CD4-positive, alpha-beta memory T cell (primary cell): ENCODE measurements around the gene PYCARD. TPM values are rescaled to one million over a fixed set of nuclear protein-coding genes. Genes with fewer than 3 reads are reported as not detected.
"Not testable (repeated sequence)": the region's sequence is repeated elsewhere in the genome, so short reads cannot be mapped to it uniquely, and the experiment has no call there.

Experiments used
- CTCF ChIA-PET: fragments of 350-600 bp; sonication (Branson Sonifier 250); formaldehyde crosslinking; loops from one replicate; lab custom pipeline; 2021; ENCODE audit warnings: inconsistent platforms; ENCODE audit not compliant: partially characterized antibody; lab: Charles Lee
- POLR2A ChIA-PET: fragments of 350-600 bp; sonication (Branson Sonifier 250); formaldehyde crosslinking; loops from one replicate; lab custom pipeline; 2021; ENCODE audit not compliant: partially characterized antibody; lab: Charles Lee
- DNase-seq, 5 donors: peaks; one replicate each; pipeline versions ENCODE4 v3.0.0 to v3.0.0-alpha.2; 2020 to 2022; ENCODE audit warnings: mixed read lengths in 1 of 5
- H3K27ac ChIP-seq: one replicate; pipeline ENCODE4 v1.7.0; 2013; ENCODE audit warnings: low read depth, low read length
- H3K27me3 ChIP-seq: 2 replicates; pipeline ENCODE4 v1.7.0; 2013; ENCODE audit warnings: mild to moderate bottlenecking, low read length, moderate library complexity; ENCODE audit not compliant: insufficient read depth
- H3K36me3 ChIP-seq: 2 replicates; pipeline ENCODE4 v1.7.0; 2013; ENCODE audit warnings: mild to moderate bottlenecking, low read length, moderate library complexity; ENCODE audit not compliant: insufficient read depth
- H3K4me1 ChIP-seq: 2 replicates; pipeline ENCODE4 v1.7.0; 2013; ENCODE audit warnings: mild to moderate bottlenecking, low read length, moderate library complexity; ENCODE audit not compliant: insufficient read depth
- H3K4me3 ChIP-seq, 2 donors: one replicate each; pipeline ENCODE4 v1.7.0; 2013; ENCODE audit warnings: low read length in 2 of 2, mild to moderate bottlenecking in 1 of 2
- H3K9me3 ChIP-seq, 2 donors: one replicate each; pipeline ENCODE4 v1.7.0; 2013; ENCODE audit warnings: low read length in 2 of 2, control low read depth in 1 of 2; ENCODE audit not compliant: control insufficient read depth in 1 of 2
- H3K27ac Mint-ChIP-seq, 7 donors: one replicate each; pipeline ENCODE4 v1.8.0; 2020 to 2021; ENCODE audit warnings: mixed read lengths in 7 of 7, mild to moderate bottlenecking in 6 of 7, inconsistent platforms in 3 of 7, moderate library complexity in 3 of 7
- H3K27me3 Mint-ChIP-seq, 2 donors: one replicate each; pipeline ENCODE4 v1.8.0; 2020 to 2021; ENCODE audit warnings: mixed read lengths in 2 of 2
- H3K36me3 Mint-ChIP-seq, 2 donors: one replicate each; pipeline ENCODE4 v1.8.0; 2020 to 2021; ENCODE audit warnings: mixed read lengths in 2 of 2, inconsistent platforms in 1 of 2, mild to moderate bottlenecking in 1 of 2
- H3K4me1 Mint-ChIP-seq, 4 donors: one replicate each; pipeline ENCODE4 v1.8.0; 2020 to 2021; ENCODE audit warnings: mixed read lengths in 4 of 4, mild to moderate bottlenecking in 1 of 4
- H3K4me3 Mint-ChIP-seq, 8 donors: one replicate each; pipeline ENCODE4 v1.8.0; 2020 to 2021; ENCODE audit warnings: mixed read lengths in 8 of 8, mild to moderate bottlenecking in 7 of 8, moderate library complexity in 6 of 8, inconsistent platforms in 3 of 8
- H3K9me3 Mint-ChIP-seq, 8 donors: one replicate each; pipeline ENCODE4 v1.8.0; 2020 to 2021; ENCODE audit warnings: mixed read lengths in 8 of 8, mild to moderate bottlenecking in 5 of 8, inconsistent platforms in 3 of 8, moderate library complexity in 1 of 8
- intact Hi-C: fragments of 100-400 bp; cut with micrococcal nuclease; formaldehyde crosslinking; loops from one replicate; pipeline ENCODE4 v1.15.1; 2023
- polyA plus RNA-seq, 2 donors: library from polyadenylated mRNA; unstranded; fragments of 300-500 nt; fragmentation: Illumina TruSeq; gene quantifications; one replicate each; pipeline ENCODE4 v1.2.3, GENCODE V29; 2021
- total RNA-seq, 2 experiments: library from RNA; stranded (reverse); gene quantifications; one replicate each; pipeline ENCODE4 v1.2.3, GENCODE V29; 2021

PYCARD gene
- total and polyA plus RNA-seq, 4 experiments from 2014 or later, result 25.9 to 60.6 (median 39.5) TPM

DNA sequence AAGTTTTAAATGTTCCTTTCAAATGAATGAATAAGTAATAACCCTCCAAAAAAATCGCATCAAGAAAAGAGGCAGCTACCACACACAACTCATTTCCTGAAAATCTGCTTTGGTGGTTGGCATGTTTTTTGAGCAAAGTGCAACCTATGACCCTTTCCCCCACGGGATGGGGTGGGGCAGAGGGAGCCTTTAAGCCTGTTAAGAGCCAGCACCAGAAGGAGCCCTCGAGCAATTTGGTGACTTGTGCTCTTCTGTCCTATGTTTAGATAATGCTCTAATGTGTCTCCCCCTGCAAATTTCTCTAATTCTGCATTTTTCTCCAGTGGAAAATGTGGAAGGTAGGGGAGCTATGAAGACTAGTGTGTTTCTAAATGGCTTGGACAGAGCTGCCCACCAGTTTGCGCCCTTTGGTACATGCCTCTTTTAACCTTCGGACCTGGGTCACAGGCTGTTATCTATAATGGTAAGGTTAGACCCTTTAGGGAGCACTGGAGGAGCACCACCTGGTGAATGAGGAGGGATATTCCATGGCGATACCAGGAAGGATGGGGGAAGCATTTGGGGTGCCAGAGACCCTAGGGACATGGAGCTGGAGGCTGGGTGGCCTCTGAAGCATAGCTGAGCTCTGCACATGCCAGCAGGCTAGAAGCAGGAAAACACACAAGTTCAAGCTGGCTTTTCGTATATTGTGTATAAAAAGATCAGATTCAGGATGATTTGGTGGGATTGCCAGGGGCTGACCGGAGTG, 1.6 kb downstream of the PYCARD start:
- Mint-ChIP-seq H3K36me3 (peaks cover 3 to 42% of the 10 kb centered on the region in 2 donors), H3K9me3 (peaks cover 0 to 14% (median 0%) of the 10 kb centered on the region in 8 donors), H3K4me3 (peak overlapping the region; percentile 88 to 94 (median 90)), H3K27me3 (no peaks in the 10 kb centered on the region), H3K27ac (peak overlapping the region; percentile 75 to 92 (median 85)), H3K4me1 (peaks cover 37 to 70% (median 49%) of the 10 kb centered on the region in 4 donors)
- Histone ChIP-seq H3K27ac (no peak overlapping the region), H3K4me1 (peaks cover 49% of the 10 kb centered on the region), H3K9me3 (no peaks in the 10 kb centered on the region), H3K4me3 (peak overlapping the region; percentile 57 to 94), H3K36me3 (peaks cover 5% of the 10 kb centered on the region), H3K27me3 (no peaks in the 10 kb centered on the region)
- ChIA-PET POLR2A (interaction anchor here (0.7 to 6.0 kb wide), 13 partner anchors 8 to 226 kb away, joined by 3 to 119 read pairs (median 9); partner anchors contain the start of genes FUS, KAT8, PYDC1 and ZNF646), CTCF (interaction anchor here (0.9 to 3.3 kb wide), 5 partner anchors 8 to 23 kb away, joined by 3 to 11 read pairs (median 4); no protein-coding TSS in a partner anchor)
- DNase-seq, result peak; percentile 52 to 76 (median 63)
- intact Hi-C loops, result loop anchor here (2.0 kb wide), 1 partner anchor 242 kb away; the partner anchor contains the start of gene ZNF843

DNA sequence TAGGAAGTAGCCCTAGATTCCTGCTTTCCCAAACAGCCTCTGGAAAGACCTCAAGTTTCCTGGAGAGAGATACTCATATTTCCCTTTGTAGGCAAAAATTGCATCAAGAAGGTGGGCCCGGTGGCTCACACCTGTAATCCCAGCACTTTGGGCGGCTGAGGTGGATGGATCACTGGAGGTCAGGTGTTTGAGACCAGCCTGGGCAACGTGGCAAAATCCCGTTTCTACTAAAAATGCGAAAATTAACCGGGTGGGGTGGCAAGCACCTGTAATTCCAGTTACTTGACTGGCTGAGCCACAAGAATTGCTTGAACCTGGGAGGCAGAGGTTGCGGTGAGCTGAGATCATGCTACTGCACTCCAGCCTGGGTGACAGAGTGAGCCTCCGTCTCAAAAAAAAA, 2.4 kb downstream of the PYCARD start:
- not testable (repeated sequence) for DNase-seq
- H3K36me3 Mint-ChIP-seq, result peaks cover 5 to 48% of the 10 kb centered on the region in 2 donors

GRCh38 chr16:31199430-31200041, 3.0 kb downstream of the PYCARD start:
- POLR2A ChIA-PET, result interaction anchor here (0.5 to 8.2 kb wide), 7 partner anchors 9 to 64 kb away, joined by 3 to 119 read pairs (median 19); partner anchors contain the start of genes FUS and PYDC1
- H3K36me3 Mint-ChIP-seq, result peaks cover 10 to 52% of the 10 kb centered on the region in 2 donors
- DNase-seq, result peak in 1 of 5 donors; percentile 5
- H3K4me3 ChIP-seq, result no peak overlapping the region
- H3K9me3 ChIP-seq, result no peaks in the 10 kb centered on the region
- H3K4me1 ChIP-seq, result peaks cover 49% of the 10 kb centered on the region
- no peak overlapping the region for H3K27ac ChIP-seq
- H3K27me3 Mint-ChIP-seq, result no peaks in the 10 kb centered on the region
- H3K36me3 ChIP-seq, result peaks cover 18% of the 10 kb centered on the region
- peaks cover 37 to 72% (median 49%) of the 10 kb centered on the region in 4 donors for H3K4me1 Mint-ChIP-seq
- no peaks in the 10 kb centered on the region for H3K27me3 ChIP-seq
- peak overlapping the region in 7 of 8 donors; percentile 9 to 63 (median 49) for H3K4me3 Mint-ChIP-seq
- peaks cover 0 to 16% (median 0%) of the 10 kb centered on the region in 8 donors for H3K9me3 Mint-ChIP-seq
- H3K27ac Mint-ChIP-seq, result peak overlapping the region; percentile 39 to 91 (median 53)
- CTCF ChIA-PET, result no interaction called here
- intact Hi-C loops, result loop anchor here (2.0 kb wide), 1 partner anchor 243 kb away; the partner anchor contains the start of gene ZNF843

More for the DNA sequence above, 2.4 kb downstream of the PYCARD start:
- not testable (repeated sequence) for H3K27me3 ChIP-seq, H3K4me3 ChIP-seq, H3K9me3 ChIP-seq, H3K27ac ChIP-seq, H3K27me3 Mint-ChIP-seq
- Mint-ChIP-seq H3K27ac (peak overlapping the region in 6 of 7 donors; percentile 41 to 91 (median 85)), H3K4me3 (peak overlapping the region in 6 of 8 donors; percentile 7 to 63 (median 50)), H3K9me3 (peaks cover 0 to 16% (median 0%) of the 10 kb centered on the region in 8 donors), H3K4me1 (peaks cover 37 to 72% (median 49%) of the 10 kb centered on the region in 4 donors)
- POLR2A ChIA-PET, result interaction anchor here (0.7 to 6.0 kb wide), 8 partner anchors 10 to 227 kb away, joined by 3 to 119 read pairs (median 12); partner anchors contain the start of genes FUS, KAT8 and PYDC1
- Histone ChIP-seq H3K4me1 (peaks cover 49% of the 10 kb centered on the region), H3K36me3 (peaks cover 12% of the 10 kb centered on the region)
- CTCF ChIA-PET, result interaction anchor here (1.5 to 3.3 kb wide), 2 partner anchors 17 to 22 kb away, joined by 6 to 11 read pairs; no protein-coding TSS in a partner anchor
- intact Hi-C loops, result loop anchor here (2.0 kb wide), 1 partner anchor 243 kb away; the partner anchor contains the start of gene ZNF843

DNA sequence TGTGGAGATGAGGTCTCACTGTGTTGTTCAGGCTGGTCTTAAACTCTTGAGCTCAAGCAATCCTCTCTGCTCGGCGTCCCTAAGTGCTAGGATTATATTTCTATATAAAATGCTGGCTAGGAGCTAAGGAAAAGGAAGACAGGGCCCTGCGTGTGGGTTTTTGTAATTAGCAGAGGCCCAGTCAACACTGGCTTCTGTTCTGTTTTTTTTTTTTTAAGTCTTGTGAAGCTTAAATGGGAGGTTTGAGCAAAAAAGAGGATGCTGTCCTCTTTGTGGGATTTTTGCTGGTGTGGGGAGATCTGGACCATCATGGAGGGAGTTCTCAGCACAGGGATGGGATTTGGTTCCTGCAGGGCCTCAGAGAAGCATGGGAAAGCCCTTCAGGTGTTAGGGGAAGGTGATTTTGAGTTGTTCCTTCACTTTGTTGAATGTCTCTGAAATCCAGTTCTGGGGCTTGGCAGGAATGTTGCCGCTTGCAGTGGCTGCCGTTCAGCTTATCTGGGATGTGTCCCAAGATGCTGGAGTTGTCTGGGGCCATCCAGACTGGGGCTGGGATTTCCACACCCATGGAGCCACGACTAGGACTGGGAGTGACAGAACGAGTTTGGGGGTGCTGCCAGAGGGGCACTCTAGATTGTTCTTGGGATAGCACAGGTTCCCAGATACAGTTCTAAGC, 4.2 kb downstream of the PYCARD start:
- DNase-seq, result no peak
- intact Hi-C loops, result no loop called here
- peaks cover 0 to 17% (median 0%) of the 10 kb centered on the region in 8 donors for H3K9me3 Mint-ChIP-seq
- peaks cover 49% of the 10 kb centered on the region for H3K4me1 ChIP-seq
- no peak overlapping the region for H3K4me3 ChIP-seq
- H3K27ac Mint-ChIP-seq, result peak overlapping the region in 4 of 7 donors; percentile 58 to 91 (median 84)
- ChIA-PET POLR2A (interaction anchor here (0.9 to 8.2 kb wide), 7 partner anchors 9 to 56 kb away, joined by 3 to 62 read pairs (median 8); partner anchors contain the start of genes FUS and TRIM72), CTCF (no interaction called here)
- H3K36me3 ChIP-seq, result peaks cover 27% of the 10 kb centered on the region
- no peak overlapping the region for H3K4me3 Mint-ChIP-seq
- H3K9me3 ChIP-seq, result no peaks in the 10 kb centered on the region
- no peak overlapping the region for H3K27ac ChIP-seq
- H3K4me1 Mint-ChIP-seq, result peaks cover 35 to 69% (median 50%) of the 10 kb centered on the region in 4 donors
- H3K27me3 ChIP-seq, result no peaks in the 10 kb centered on the region
- peaks cover 17 to 61% of the 10 kb centered on the region in 2 donors for H3K36me3 Mint-ChIP-seq
- H3K27me3 Mint-ChIP-seq, result no peaks in the 10 kb centered on the region

DNA sequence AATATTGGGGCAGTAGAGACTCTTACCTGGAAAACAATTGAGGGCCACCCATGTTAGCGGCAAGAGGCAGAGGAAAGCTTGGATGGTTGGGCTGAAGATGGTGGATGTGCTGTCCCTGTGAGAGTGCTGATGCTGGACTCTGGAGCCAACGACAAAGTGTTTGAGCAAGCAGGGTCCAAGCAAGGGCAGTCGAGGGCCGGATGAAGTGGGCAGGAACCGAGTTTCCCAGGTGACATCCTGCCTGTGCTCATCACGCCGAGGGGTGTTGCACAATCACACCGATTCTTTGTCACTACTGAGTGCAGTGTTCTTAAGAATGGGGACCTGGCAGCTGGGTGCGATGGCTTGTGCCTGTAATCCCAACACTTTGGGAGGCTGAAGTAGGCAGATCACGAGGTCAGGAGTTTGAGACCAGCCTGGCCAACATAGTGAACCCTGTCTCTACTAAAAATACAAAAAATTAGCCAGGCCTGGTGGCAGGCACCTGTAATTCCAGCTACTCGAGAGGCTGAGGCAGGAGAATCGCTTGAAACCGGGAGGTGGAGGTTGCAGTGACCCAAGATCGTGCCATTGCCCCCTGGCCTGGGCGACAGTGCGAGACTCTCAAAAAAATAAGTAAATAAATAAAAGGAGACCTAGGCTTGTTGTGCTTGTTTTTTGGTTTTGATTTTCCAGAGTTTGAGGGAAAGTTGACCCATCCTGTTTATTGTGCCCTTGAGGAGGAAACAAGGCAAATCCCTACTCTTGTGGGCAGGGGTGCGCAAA, 6.1 kb downstream of the PYCARD start:
- H3K27ac Mint-ChIP-seq, result peak overlapping the region in 5 of 7 donors; percentile 18 to 91 (median 77)
- peaks cover 28 to 74% of the 10 kb centered on the region in 2 donors for H3K36me3 Mint-ChIP-seq
- CTCF ChIA-PET, result no interaction called here
- Histone ChIP-seq H3K9me3 (no peaks in the 10 kb centered on the region), H3K27ac (no peak overlapping the region), H3K4me3 (no peak overlapping the region), H3K27me3 (no peaks in the 10 kb centered on the region), H3K4me1 (peaks cover 36% of the 10 kb centered on the region), H3K36me3 (peaks cover 45% of the 10 kb centered on the region)
- POLR2A ChIA-PET, result interaction anchor here (1.0 to 8.2 kb wide), 4 partner anchors 9 to 17 kb away, joined by 3 to 62 read pairs (median 10); partner anchors contain the start of gene FUS
- H3K9me3 Mint-ChIP-seq, result peaks cover 0 to 11% (median 0%) of the 10 kb centered on the region in 8 donors
- no peak overlapping the region for H3K4me3 Mint-ChIP-seq
- no peaks in the 10 kb centered on the region for H3K27me3 Mint-ChIP-seq
- intact Hi-C loops, result no loop called here
- peaks cover 38 to 66% (median 48%) of the 10 kb centered on the region in 4 donors for H3K4me1 Mint-ChIP-seq
- DNase-seq, result no peak

GRCh38 chr16:31195861-31196260, 6.7 kb downstream of the PYCARD start:
- DNase-seq, H3K4me3 ChIP-seq, H3K27ac ChIP-seq, CTCF ChIA-PET, H3K4me3 Mint-ChIP-seq, intact Hi-C loops, H3K9me3 ChIP-seq, H3K27me3 ChIP-seq, H3K27me3 Mint-ChIP-seq: not testable (repeated sequence)
- peak overlapping the region in 3 of 7 donors; percentile 77 to 91 (median 91) for H3K27ac Mint-ChIP-seq
- H3K4me1 Mint-ChIP-seq, result peaks cover 34 to 66% (median 46%) of the 10 kb centered on the region in 4 donors
- peaks cover 0 to 10% (median 0%) of the 10 kb centered on the region in 8 donors for H3K9me3 Mint-ChIP-seq
- H3K36me3 Mint-ChIP-seq, result peaks cover 34 to 76% of the 10 kb centered on the region in 2 donors
- peaks cover 30% of the 10 kb centered on the region for H3K4me1 ChIP-seq
- H3K36me3 ChIP-seq, result peaks cover 52% of the 10 kb centered on the region
- POLR2A ChIA-PET, result interaction anchor here (1.0 to 8.2 kb wide), 4 partner anchors 8 to 16 kb away, joined by 3 to 62 read pairs (median 4); partner anchors contain the start of gene FUS
